ENCODE measurements around the gene ALLC. TPM values are rescaled to one million over a fixed set of nuclear protein-coding genes. Genes with fewer than 3 reads are reported as not detected.
A peak's percentile ranks its signal among the peaks of the same experiment; 100 is the strongest.
"Not testable (repeated sequence)": the region's sequence is repeated elsewhere in the genome, so short reads cannot be mapped to it uniquely, and the experiment has no call there.

Gene ALLC
- total RNA-seq, 4 donors from 2014 or later, result not detected

GRCh38 chr2:3612639-3613523 is 45.1 kb upstream of the ALLC start:
- Histone ChIP-seq H3K4me3 (no peak overlapping the region), H3K4me1 (no peaks in the 10 kb centered on the region), H3K27ac (no peak overlapping the region), H3K36me3 (no peaks in the 10 kb centered on the region), H3K27me3 (no peaks in the 10 kb centered on the region), H3K9me3 (peaks cover 0 to 5% (median 0%) of the 10 kb centered on the region in 4 donors)
- TF ChIP-seq POLR2A (IDR thresholded peaks at IDR 0.05) (no peak), CTCF (IDR thresholded peaks at IDR 0.05) (no peak)
- DNase-seq, result peak in 2 of 3 donors; percentile 29 to 37

- no peak overlapping the region for H3K4me3 ChIP-seq
- H3K27ac ChIP-seq, result no peak overlapping the region
- DNase-seq, result peak in 2 of 3 donors; percentile 20 to 23
Observed at GRCh38 chr2:3613524-3613905, 44.5 kb upstream of the ALLC start.

GRCh38 chr2:3614743-3615142 is 43.3 kb upstream of the ALLC start:
- not testable (repeated sequence) for H3K4me3 ChIP-seq, H3K9me3 ChIP-seq

More at GRCh38 chr2:3613524-3613905, 44.5 kb upstream of the ALLC start:
- Histone ChIP-seq H3K4me1 (no peaks in the 10 kb centered on the region), H3K9me3 (peaks cover 0 to 5% (median 0%) of the 10 kb centered on the region in 4 donors), H3K36me3 (no peaks in the 10 kb centered on the region), H3K27me3 (no peaks in the 10 kb centered on the region)
- TF ChIP-seq POLR2A (IDR thresholded peaks at IDR 0.05), result no peak
- TF ChIP-seq CTCF (IDR thresholded peaks at IDR 0.05), result no peak

GRCh38 chr2:3615541-3616200 is 42.3 kb upstream of the ALLC start:
- H3K4me1 ChIP-seq, H3K4me3 ChIP-seq, H3K27me3 ChIP-seq, H3K27ac ChIP-seq, H3K9me3 ChIP-seq, H3K36me3 ChIP-seq: not testable (repeated sequence)
- DNase-seq, result peak in 1 of 3 donors; percentile 13

More at GRCh38 chr2:3614743-3615142, 43.3 kb upstream of the ALLC start:
- H3K27me3 ChIP-seq, H3K27ac ChIP-seq, DNase-seq, H3K4me1 ChIP-seq, H3K36me3 ChIP-seq: not testable (repeated sequence)

GRCh38 chr2:3616435-3617197 is 41.4 kb upstream of the ALLC start:
- DNase-seq, result peak in 1 of 3 donors; percentile 8
- not testable (repeated sequence) for H3K36me3 ChIP-seq, H3K27ac ChIP-seq, H3K9me3 ChIP-seq, H3K4me1 ChIP-seq, H3K27me3 ChIP-seq, H3K4me3 ChIP-seq

- peak in 2 of 3 donors; percentile 5 to 9 for DNase-seq
- H3K36me3 ChIP-seq, result no peaks in the 10 kb centered on the region
- H3K27me3 ChIP-seq, result no peaks in the 10 kb centered on the region
- peaks cover 0 to 5% (median 0%) of the 10 kb centered on the region in 4 donors for H3K9me3 ChIP-seq
- TF ChIP-seq CTCF (IDR thresholded peaks at IDR 0.05) (no peak), POLR2A (IDR thresholded peaks at IDR 0.05) (no peak)
- H3K4me1 ChIP-seq, result no peaks in the 10 kb centered on the region
- H3K4me3 ChIP-seq, result no peak overlapping the region
- H3K27ac ChIP-seq, result no peak overlapping the region
Observed at GRCh38 chr2:3617198-3617890, 40.7 kb upstream of the ALLC start.
